ACC112 (cell line): Measurements from ENCODE around the gene ATP11A.
A peak's percentile ranks its signal among the peaks of the same experiment; 100 is the strongest.

Experiments used
- H2AFZ ChIP-seq: fragments of 200-600 bp; sonication (generic); one replicate; pipeline ENCODE4 v1.6.0; 2017; ENCODE audit warnings: antibody characterized with exemption, low read length; ENCODE audit not compliant: unreplicated experiment
- H3K27ac ChIP-seq: fragments of 200-600 bp; sonication (generic); 2 replicates; pipeline ENCODE4 v1.5.1; 2014; ENCODE audit warnings: low read depth, mild to moderate bottlenecking, antibody characterized with exemption, low read length, moderate library complexity
- H3K27me3 ChIP-seq: fragments of 200-600 bp; sonication (generic); 2 replicates; pipeline ENCODE4 v1.6.1; 2014; ENCODE audit warnings: mild to moderate bottlenecking, antibody characterized with exemption, low read length, moderate library complexity, mixed read lengths; ENCODE audit not compliant: insufficient read depth
- H3K36me3 ChIP-seq: fragments of 200-600 bp; sonication (generic); 2 replicates; pipeline ENCODE4 v1.6.1; 2016; ENCODE audit warnings: mild to moderate bottlenecking, antibody characterized with exemption, low read length, moderate library complexity, mixed read lengths; ENCODE audit not compliant: insufficient read depth
- H3K4me1 ChIP-seq: fragments of 200-600 bp; sonication (generic); one replicate; pipeline ENCODE4 v1.6.1; 2016; ENCODE audit warnings: low read length, mixed read lengths; ENCODE audit not compliant: insufficient read depth, unreplicated experiment, control insufficient read depth
- H3K4me3 ChIP-seq: fragments of 200-600 bp; sonication (generic); 2 replicates; pipeline ENCODE4 v1.5.1; 2014; ENCODE audit warnings: mild to moderate bottlenecking, low read depth, low read length
- H3K79me2 ChIP-seq: fragments of 200-600 bp; sonication (generic); one replicate; pipeline ENCODE4 v1.6.0; 2016; ENCODE audit warnings: low read length; ENCODE audit not compliant: control insufficient read depth, unreplicated experiment, insufficient read depth

ATP11A gene

DNA sequence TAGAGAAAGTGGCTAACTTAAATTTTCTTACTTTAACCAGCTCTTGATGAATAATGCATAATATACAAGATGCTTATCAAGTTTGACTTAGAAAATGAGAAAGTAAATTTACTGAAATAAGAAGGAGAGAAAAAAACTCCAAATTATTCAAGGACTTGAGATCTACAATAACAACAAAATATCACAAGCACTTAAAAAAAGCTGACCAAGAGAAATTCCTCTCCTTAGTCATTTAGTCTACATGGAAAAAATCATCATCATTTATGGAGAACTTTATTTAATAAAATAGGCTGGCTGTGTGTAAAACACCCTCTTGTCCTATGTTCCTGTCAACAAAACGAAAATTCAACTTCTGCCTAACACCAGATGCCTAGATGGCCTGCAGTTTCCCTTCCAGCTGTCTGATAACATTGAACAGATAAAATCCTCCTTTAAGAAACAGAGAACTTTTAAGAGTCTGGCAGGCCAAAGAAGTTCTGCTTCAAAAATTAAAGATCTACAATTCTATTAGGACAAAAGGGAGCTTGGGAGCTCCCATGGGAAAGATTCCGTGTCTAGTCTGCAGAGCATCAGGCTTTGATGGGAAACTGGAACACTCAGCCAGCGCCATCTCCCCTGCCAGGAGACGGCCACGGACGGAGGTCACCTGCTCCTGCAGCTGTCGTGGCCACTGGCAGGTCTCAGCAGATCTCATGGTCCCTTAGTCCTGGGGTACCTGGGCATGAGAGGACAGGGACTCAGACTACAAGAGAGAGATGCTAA is 37.9 kb upstream of the ATP11A start:
- Histone ChIP-seq H3K27me3 (no peaks in the 10 kb centered on the region), H2AFZ (no peak overlapping the region), H3K4me3 (no peak overlapping the region), H3K4me1 (peaks cover 8% of the 10 kb centered on the region), H3K36me3 (no peaks in the 10 kb centered on the region), H3K79me2 (no peaks in the 10 kb centered on the region), H3K27ac (no peak overlapping the region)

DNA sequence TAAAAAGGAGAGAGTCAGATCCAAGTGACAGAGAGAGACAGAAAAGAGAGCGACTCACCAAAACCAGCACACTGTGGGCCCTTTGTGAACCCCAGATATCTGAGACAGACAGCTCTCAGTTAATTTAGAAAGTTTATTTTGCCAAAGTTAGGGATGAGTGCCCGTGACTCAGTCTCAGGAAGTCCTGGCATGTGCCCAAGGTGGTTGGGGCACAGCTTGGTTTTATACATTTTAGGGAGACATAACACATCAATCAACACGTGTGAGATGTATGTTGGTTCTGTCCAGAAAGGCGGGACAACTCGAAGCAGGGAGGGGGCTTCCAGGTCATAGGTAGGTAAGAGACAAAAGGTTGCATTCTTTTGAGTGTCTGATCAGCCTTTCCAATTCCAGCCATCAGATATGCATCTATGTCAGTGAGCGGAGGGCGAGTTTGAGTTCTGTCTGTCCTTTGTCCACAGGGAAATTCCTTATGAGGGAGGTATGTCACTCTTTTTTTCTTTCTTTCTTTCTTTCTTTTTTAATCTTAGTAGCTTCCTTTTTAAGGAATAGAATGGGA is 37.2 kb upstream of the ATP11A start:
- H3K36me3 ChIP-seq: no peaks in the 10 kb centered on the region
- no peak overlapping the region for H2AFZ ChIP-seq
- H3K79me2 ChIP-seq: no peaks in the 10 kb centered on the region
- no peaks in the 10 kb centered on the region for H3K27me3 ChIP-seq
- peaks cover 8% of the 10 kb centered on the region for H3K4me1 ChIP-seq
- H3K4me3 ChIP-seq: no peak overlapping the region
- H3K27ac ChIP-seq: no peak overlapping the region

DNA sequence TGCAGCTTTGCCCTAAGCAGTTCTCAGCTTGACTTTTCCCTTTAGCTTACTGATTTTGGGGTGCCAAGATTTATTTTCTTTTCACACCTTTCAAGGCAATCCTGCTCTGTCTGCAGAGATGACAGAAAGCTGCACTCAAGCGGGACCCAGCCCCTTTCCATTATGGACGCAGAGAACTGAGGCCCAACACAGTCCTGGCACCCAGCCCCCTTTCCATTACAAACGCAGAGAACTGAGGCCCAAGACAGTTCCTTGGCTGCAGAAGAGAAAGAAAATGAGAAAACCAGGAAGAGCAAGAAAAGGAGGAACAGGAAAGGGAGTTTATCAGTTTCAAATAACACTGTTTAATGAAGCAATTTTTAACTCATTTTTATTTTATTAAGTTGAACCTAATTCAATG is 36.8 kb upstream of the ATP11A start:
- no peak overlapping the region for H2AFZ ChIP-seq
- H3K36me3 ChIP-seq: no peaks in the 10 kb centered on the region
- no peak overlapping the region for H3K4me3 ChIP-seq
- no peaks in the 10 kb centered on the region for H3K79me2 ChIP-seq
- H3K27ac ChIP-seq: no peak overlapping the region
- H3K4me1 ChIP-seq: peaks cover 8% of the 10 kb centered on the region
- no peaks in the 10 kb centered on the region for H3K27me3 ChIP-seq

DNA sequence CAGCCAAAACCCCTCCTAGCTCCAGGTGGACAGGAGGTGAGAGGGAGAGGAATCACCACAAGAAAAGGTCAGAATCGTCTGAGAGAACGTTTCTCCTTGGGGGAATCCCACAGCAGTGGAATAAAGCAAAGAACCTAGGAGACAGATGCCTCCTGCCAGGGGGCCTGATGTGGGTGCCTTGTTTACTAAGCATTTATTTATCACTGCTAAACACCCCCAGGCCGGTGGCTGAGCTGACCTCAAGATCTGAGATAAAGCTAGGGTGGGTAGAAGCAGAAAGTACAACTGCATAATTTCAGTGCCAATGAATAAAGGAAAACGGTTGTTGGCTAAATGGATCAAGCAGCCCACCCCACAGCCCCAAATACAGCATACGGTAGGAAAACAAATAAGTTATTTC is 33.9 kb upstream of the ATP11A start:
- Histone ChIP-seq H3K4me3 (no peak overlapping the region), H3K79me2 (no peaks in the 10 kb centered on the region), H3K27ac (no peak overlapping the region), H3K4me1 (peaks cover 8% of the 10 kb centered on the region), H2AFZ (no peak overlapping the region), H3K36me3 (no peaks in the 10 kb centered on the region), H3K27me3 (no peaks in the 10 kb centered on the region)

GRCh38 chr13:112657850-112658445 is 31.9 kb upstream of the ATP11A start:
- no peaks in the 10 kb centered on the region for H3K36me3 ChIP-seq
- no peaks in the 10 kb centered on the region for H3K4me1 ChIP-seq
- H3K27me3 ChIP-seq: no peaks in the 10 kb centered on the region
- H3K27ac ChIP-seq: no peak overlapping the region
- H2AFZ ChIP-seq: no peak overlapping the region
- H3K4me3 ChIP-seq: no peak overlapping the region
- no peaks in the 10 kb centered on the region for H3K79me2 ChIP-seq

DNA sequence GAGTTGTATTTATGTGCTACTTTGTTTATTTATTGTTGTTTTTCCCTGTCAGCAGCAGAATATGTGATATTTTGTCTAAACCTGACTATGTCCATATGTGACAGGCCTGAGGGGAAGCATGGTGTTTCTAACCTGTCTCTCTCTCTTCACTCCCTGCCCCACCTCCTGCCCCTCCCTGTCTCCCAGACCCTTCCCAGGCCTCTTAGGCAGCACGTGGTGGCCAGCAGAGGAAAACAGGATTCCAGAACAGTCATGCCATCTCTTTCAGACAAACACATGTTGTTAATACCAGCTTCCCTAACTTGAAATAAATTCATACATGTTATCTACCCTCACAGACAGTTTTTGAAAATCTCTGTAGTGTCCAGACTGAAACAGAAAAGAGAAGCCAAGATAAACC is 31.0 kb upstream of the ATP11A start:
- H3K27ac ChIP-seq: no peak overlapping the region
- H2AFZ ChIP-seq: no peak overlapping the region
- no peaks in the 10 kb centered on the region for H3K27me3 ChIP-seq
- H3K4me1 ChIP-seq: no peaks in the 10 kb centered on the region
- H3K79me2 ChIP-seq: no peaks in the 10 kb centered on the region
- no peaks in the 10 kb centered on the region for H3K36me3 ChIP-seq
- H3K4me3 ChIP-seq: no peak overlapping the region

GRCh38 chr13:112661291-112661690 is 28.5 kb upstream of the ATP11A start:
- Histone ChIP-seq H3K4me3 (no peak overlapping the region), H3K27me3 (no peaks in the 10 kb centered on the region), H3K27ac (no peak overlapping the region), H2AFZ (no peak overlapping the region), H3K4me1 (no peaks in the 10 kb centered on the region), H3K79me2 (no peaks in the 10 kb centered on the region), H3K36me3 (no peaks in the 10 kb centered on the region)

DNA sequence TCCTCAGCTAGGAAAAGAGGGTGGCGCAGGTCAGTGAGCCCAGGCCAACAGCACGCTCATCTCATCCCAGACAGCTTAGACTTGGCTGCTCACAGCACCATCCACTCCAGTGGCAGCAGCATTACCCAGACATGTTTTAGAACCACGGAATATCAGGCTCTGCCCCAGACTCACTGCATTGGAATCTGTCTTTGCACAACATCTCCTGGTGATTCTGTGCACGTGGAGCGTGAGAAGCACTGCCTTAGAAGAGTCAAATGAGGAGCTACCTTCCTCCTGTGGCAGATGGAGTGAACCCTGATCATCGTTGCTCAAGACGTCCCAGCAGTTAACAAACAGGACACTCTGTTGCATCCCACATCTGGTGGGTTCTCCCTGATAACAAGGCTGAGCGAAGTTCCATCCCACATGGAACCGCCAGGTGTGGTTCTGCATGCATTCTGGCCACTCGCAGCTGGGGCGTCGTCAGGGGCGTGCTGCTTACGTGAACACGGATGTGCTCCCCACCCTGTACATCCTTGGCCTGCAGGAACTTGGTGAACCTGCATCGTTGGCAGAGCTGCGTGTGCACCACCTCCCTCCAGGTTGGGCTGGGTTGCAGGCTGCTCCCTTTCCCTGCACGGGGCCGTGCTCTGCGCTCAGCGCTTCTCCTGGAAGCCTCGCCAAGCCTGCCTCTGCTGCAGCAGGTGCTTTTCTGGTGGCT is 25.2 kb upstream of the ATP11A start:
- Histone ChIP-seq H3K4me1 (no peaks in the 10 kb centered on the region), H3K36me3 (no peaks in the 10 kb centered on the region), H2AFZ (no peak overlapping the region), H3K4me3 (no peak overlapping the region), H3K79me2 (no peaks in the 10 kb centered on the region), H3K27ac (no peak overlapping the region), H3K27me3 (peaks cover 6% of the 10 kb centered on the region; the same call in 1 of the 2 replicates)

- H3K79me2 ChIP-seq: no peaks in the 10 kb centered on the region
- H2AFZ ChIP-seq: peak overlapping the region; percentile 23
- H3K4me1 ChIP-seq: no peaks in the 10 kb centered on the region
- no peaks in the 10 kb centered on the region for H3K36me3 ChIP-seq
- no peak overlapping the region for H3K4me3 ChIP-seq
- peaks cover 12% of the 10 kb centered on the region; the same call in 1 of the 2 replicates for H3K27me3 ChIP-seq
- no peak overlapping the region for H3K27ac ChIP-seq
Measured at GRCh38 chr13:112668924-112669323, 20.9 kb upstream of the ATP11A start.

GRCh38 chr13:112669881-112670499 is 19.8 kb upstream of the ATP11A start:
- Histone ChIP-seq H3K36me3 (no peaks in the 10 kb centered on the region), H3K27ac (no peak overlapping the region), H3K27me3 (peaks cover 12% of the 10 kb centered on the region; the same call in 1 of the 2 replicates), H2AFZ (no peak overlapping the region), H3K4me1 (no peaks in the 10 kb centered on the region), H3K79me2 (no peaks in the 10 kb centered on the region), H3K4me3 (no peak overlapping the region)
